IPS-18c (cell line): ENCODE data around the gene MTCH1.
"Not testable (repeated sequence)": the region's sequence is repeated elsewhere in the genome, so short reads cannot be mapped to it uniquely, and the experiment has no call there.

Experiments used
- H3K4me3 ChIP-seq: 2 replicates; pipeline ENCODE4 v1.7.0; 2013; ENCODE audit warnings: low read depth, mild to moderate bottlenecking, low read length, moderate library complexity; ENCODE audit not compliant: insufficient read depth
- H3K9me3 ChIP-seq: one replicate; pipeline ENCODE4 v1.6.1; 2013; ENCODE audit warnings: mild to moderate bottlenecking, low read length, moderate library complexity; ENCODE audit not compliant: control insufficient read depth, insufficient read depth

Gene MTCH1

DNA sequence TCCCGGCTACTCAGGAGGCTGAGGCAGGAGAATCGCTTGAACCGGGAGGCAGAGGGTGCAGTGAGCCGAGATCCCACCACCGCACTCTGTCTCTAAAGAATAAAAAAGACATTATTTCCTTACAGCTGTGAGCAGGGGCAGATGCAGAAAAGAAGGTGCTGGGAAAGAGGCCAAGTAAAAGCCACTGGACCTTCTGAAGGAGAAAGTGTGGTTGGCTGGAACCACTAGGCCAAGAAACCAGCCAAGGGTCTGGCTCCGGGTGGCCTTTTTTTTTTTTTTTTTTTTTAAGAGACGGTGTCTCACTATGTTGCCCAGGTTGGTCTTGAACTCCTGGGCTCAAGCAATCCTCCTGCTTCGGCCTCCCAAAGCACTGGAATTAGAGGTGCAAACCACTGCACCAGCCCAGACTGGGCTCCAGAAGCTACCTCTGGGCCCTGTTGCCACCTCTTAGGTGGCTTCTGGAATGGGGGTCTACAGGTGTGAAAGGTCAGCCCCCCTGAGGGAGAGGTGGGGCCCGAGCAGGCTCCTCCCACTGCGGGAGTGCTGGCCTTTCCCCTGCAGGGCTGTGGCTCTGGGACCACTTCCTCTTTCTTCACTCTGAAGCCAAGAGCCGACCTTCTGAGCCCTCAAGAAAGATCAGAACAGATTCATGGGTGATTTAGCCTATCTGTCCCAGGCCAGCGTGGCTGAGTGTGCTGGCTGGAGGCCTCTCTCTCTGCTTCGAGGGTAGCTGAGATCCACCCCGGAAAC is 19.2 kb upstream of the MTCH1 start, which contains the start of gene FGD2:
Gene FGD2, plus strand, starts transcription at position 595 of the 750 bp plus-strand sequence. CDS start 163 bp downstream, outside the sequence.
- no peaks in the 10 kb centered on the region for H3K9me3 ChIP-seq
- no peak within 1 kb of the TSS for H3K4me3 ChIP-seq

DNA sequence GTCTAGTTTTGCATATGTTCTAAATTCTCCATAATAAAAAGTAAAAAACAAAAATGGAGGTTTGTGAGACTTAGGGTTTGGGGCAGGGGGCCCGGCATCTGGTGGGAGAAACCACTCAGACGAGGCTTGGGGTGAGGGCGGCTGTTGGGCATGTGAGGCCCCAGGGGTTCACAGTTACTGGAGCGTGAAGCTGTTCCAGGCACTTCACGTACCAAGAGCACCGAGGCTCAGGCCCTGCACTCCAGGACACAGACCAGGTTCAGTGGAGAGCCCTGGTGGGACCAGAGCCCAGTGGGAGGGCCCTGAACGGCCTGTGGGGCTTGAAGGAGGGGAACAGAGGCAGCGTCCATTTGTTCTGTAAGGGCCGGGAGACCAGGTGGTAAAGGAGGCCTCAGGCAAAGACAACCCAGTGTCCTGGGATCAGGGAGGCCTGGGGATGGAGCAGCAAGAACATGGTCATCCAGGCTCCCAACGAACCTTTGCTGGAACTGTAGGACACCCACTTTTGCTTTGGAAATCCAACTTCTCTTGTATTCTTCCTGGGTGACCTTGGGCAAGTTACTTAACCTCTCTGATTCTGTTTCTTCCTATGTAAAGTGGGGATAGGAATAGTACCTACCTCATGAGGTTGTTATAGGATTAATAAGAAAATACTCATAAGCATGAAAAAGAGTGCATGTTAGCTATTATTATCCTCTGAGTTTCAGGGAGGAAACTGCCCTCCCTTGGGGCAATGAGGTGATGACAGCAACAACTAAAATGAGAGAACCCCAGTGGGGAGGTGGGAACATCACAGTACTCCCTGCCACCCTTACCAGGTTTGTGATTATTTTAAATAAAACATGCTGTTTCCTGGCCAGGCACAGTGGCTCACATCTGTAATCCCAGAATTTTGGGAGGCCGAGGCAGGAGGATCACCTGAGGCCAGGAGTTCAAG is 18.3 kb upstream of the MTCH1 start:
- H3K4me3 ChIP-seq: no peak overlapping the region
- no peaks in the 10 kb centered on the region for H3K9me3 ChIP-seq

DNA sequence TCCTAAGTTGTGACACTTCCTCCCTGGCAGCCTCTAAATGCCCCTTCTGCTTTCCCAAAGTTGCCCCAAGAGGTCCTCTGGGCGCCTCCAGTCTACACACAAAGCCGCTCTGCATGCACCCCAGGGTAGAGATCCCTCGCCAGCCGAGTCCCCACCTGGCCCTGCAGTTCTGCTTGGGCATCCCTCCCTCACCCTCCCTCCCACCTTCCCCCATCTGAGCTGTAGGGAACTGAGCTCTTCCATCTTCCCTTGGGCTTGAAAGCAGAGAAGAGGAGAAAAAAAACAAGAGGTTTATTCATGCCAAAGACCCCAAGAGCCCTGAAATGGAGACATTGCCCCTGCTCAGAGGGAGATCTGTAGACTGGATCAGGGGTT is 13.7 kb upstream of the MTCH1 start:
- Histone ChIP-seq H3K4me3 (no peak overlapping the region), H3K9me3 (no peaks in the 10 kb centered on the region)

DNA sequence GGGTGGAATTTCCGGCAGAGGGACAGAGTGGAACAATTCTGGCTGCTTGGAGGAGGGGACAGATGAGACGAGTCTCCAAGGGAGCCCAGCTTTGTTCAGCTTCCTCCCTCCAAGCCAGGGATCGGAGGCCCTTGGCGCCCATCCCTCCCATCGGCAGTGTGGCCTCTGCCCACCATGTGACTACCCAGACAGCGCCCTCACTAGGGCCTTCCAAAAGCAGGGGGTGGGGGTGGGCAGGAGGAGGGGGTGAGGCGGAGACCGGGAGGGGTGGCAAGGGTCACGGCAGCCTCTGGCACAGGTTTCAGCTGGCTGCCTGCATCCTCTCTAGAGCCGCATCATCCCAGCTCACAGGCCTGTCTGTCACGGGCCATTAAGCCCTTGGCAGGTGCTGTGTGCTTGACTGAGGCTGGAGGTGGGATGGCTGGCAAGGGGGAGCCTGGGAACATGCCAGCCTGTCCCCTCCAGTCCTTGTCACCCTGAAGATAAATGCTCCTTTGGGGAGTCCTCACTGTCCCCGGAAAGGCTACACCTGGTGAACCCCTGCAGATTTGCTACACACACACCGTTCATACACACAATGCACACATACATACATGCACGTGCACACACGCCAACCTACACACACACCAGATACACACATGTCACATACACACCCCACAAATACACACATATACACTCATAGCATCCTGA is 13.2 kb upstream of the MTCH1 start:
- H3K9me3 ChIP-seq: no peaks in the 10 kb centered on the region
- no peak overlapping the region for H3K4me3 ChIP-seq

DNA sequence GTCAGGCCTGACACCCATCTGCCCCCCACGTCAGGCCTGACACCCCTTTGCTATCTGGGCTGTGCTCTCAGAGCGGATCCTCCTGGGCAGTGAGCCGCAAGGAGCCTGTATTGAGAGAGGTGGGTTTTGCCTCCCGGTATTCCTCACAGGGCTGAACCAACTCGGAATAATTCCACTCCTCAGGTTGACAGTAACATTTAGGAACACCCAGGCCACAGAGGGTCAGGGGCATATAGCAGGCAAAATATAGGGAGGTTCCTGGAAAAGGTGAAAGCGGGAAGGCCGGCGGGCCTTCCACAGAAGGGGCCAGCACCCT is 12.7 kb upstream of the MTCH1 start:
- no peak overlapping the region for H3K4me3 ChIP-seq
- no peaks in the 10 kb centered on the region for H3K9me3 ChIP-seq

DNA sequence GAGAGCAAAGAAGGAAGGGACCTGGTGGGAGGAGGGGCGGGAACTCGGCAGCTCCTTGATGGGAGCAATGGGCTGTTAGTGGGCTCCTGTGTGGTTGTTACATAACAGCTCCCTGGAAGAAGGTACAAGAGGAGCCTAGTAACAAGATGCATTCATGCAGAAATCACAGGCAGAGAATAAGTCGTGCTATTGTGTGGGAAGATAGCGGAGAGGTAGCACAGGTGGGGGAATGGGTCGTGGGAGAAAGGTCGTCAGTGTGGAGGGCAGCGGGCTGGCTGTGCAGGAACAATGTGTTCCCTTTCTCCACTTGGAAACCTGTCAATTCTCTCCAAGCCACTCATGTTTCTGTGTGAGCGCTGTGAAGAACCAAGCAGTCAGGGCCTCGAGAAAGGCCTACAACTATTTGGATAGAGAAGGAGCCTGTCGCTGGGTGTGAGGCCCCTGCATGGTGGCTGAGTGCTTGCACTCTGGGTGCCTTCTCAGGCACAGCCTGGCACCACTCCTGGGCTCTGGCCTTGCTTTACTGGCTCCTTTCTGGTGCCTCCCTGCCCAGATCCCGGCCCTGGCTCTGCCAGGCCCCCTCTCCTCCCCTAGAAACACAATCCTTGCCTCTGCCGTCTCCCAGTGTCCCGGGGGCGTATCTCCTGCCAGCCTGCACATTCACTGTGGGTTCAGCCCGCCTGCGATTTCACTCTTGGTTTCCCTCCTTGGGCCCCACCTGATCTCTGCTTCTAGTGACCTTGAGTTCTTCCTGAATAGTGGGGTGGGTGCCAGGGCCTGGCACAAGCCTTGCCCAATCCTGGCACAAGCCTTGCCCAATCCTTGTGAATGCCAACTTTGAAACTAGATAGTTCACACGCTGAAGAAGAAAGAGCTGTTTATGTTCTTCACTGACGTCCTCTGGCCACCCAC is 12.1 kb upstream of the MTCH1 start:
- Histone ChIP-seq H3K9me3 (no peaks in the 10 kb centered on the region), H3K4me3 (no peak overlapping the region)

DNA sequence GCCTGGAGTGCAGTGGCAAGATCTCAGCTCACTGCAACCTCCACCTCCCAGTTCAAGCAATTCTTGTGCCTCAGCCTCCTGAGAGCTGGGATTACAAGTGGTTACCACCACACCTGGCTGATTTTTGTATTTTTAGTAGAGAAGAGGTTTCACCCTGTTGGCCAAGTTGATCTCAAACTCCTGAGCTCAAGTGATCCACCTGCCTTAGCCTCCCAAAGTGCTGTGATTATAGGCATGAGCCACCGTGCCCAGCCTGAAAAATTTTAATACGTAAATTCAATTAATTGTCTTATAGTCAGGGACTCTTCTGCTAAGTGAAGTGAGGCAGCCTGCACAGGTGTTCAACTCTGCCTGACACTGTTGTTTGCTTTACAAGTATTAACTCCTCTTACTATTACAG is 4.4 kb upstream of the MTCH1 start:
- H3K9me3 ChIP-seq, H3K4me3 ChIP-seq: not testable (repeated sequence)

DNA sequence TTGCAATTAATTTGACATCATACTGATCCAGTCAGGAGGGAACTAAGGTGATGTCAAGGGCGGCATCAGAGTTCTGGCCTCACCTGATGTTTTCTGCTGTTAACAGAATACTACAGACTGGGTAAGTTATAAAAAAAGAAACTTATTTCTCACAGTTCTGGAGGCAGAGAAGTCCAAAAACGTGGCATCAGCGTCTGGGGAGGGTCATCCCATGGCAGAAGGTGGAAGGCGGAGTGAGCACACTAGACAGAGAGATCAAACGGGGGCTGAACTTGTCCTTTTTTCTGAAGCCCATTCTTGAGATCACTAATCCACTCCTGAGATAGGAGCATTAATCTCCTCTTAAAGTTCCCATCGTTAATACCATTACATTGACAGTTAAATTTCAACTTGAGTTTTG is 3.3 kb upstream of the MTCH1 start:
- H3K9me3 ChIP-seq: no peaks in the 10 kb centered on the region

DNA sequence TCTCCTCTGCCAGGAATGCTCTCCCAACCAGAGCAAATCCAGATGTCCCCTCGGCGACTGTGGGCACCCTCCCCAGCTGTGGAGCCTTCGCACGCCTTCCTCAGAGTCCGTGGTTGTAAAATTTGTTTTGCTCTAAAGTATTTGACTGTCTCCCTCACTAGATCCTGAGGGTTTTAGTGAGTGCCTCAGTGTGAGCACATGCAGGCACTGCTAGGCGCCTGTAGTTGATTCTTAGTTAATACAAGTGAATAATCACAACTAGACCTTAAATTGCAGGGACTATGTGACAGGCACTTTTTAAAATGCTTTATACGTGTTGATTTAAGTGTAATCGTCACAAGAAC is 680 bp upstream of the MTCH1 start:
- Histone ChIP-seq H3K9me3 (no peaks in the 10 kb centered on the region), H3K4me3 (peak overlapping the region; percentile 97)

More for the DNA sequence above, 3.3 kb upstream of the MTCH1 start:
- no peak overlapping the region for H3K4me3 ChIP-seq

DNA sequence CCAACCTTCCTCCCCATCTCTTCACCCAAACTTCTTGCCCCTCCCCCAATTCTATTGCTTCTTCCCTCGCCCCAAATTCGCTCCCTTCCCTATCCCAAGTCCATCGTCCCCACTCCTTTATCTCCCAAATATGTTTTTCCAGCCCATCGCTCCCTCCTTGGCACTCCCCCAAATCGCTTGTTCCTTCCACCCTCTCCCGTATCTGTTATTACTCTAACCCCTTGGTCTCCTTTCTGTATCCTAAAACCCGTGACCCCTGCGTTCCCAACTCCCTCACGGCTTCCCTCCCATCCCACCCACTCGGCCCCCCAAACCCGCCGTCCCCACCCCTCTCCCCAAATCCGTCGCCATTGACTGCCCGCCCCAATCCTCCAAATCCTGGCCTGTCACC is 584 bp downstream of the MTCH1 start:
- Histone ChIP-seq H3K4me3 (peak overlapping the region; percentile 97), H3K9me3 (no peaks in the 10 kb centered on the region)

DNA sequence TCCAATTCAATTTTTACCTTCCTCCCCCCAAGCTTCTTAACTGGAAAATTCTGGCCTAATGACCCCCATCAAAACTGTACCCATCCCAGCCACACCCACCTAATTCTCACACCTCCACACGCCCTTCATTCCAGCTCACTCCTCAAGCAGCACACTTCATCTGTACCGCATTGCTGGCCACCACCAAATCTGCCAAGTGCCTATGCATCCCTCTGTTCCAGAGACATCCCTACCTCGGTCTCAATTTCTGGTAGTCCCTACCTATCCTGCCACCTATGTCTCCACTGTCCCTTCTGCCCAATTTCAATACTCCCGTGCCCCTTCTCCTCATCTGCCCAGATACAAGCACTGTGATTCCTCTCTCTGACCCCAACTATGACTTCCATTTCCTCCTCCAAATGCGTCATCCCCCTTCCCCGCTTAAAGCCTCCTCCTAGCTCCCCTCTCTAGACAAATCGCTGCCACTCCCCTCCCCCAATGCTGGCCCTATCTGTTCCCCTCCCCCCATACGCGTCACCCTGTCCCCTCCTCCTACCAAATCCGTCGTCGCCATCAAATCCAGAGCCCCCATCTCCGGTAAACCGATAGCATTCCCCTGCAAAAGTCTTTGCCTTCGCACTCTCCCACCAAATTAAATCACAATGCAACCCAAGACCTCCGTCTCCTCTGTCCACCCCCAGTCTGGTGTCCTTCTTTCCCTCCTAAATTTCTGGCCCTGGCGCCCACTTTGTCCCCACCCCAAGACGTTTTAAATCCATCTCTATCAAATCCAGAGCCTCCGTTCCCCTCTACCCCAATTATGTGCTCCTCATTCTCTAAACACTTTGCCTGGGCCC is 1.2 kb downstream of the MTCH1 start:
- no peaks in the 10 kb centered on the region for H3K9me3 ChIP-seq
- H3K4me3 ChIP-seq: peak overlapping the region; percentile 97

DNA sequence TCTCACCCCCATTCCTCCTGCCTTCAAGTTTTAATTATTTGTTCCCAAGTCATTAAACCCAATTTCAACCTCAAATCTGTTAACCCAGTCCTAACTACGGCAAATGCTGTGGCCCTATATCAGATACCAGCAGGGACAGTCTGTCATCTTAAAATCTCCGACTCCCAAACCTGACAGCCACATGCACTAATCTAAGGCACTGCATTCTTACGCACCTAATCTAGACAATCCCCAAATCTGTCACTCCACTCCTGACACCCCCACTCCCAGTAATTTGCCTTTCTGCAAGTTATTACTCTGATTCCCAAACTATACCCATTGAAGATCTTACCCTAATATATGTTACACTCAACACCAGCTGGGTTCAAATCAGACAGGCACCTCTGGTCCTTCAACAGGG is 2.5 kb downstream of the MTCH1 start:
- Histone ChIP-seq H3K4me3 (no peak overlapping the region), H3K9me3 (no peaks in the 10 kb centered on the region)

DNA sequence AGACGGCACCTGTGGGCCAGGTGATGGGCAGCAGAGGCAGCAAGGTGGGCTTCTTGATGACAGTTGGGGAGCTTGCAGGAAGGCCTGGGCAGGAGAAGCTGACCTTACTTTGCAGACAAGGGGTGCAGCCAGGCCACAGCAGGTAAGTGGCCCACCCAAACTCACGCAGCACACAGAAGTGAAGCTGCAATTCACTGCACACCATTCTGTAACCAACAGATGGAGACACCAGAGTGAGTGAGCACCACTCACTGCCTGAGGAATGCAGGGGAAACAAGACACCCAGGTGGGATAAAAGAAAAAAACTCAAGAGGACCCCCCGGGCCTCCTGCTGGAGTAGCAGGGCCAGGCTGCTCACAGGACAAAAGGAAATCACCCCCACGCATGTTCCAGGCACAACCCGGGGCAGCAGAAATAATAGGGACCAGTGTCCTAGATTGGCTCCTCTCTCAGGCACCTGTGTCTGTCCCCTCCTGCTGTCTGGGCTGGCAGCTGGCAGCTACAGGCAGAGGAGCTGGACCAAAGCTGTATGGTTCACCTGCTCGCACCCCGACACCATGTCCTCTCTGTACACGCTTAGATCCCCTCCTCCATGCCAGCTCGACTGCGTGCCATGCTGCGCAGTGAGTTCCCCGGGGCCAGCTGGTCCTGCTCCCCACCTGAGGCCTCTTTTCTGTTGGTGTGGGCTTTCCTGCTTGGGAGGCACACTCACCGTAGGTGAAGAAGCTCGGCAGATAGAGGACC is 4.9 kb downstream of the MTCH1 start:
- no peaks in the 10 kb centered on the region for H3K9me3 ChIP-seq
- H3K4me3 ChIP-seq: no peak overlapping the region

DNA sequence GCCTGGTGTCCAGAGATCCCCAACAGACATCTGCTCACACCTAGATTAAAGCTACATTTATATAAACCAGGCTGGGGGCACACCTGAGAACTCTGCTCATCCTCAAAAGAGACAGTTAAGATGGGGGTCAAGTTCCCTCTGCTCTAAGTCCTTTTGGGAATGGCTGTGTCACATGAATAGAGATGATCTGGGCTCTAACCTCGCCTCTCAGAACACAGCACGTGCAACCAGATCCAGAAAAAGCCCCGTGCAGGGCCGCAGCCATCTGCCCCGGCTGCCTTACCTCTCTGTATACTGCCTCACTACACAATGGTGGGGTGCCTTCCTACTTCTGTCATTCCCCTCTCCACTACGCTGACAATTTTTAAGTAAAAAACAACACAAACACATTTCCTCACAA is 5.9 kb downstream of the MTCH1 start:
- Histone ChIP-seq H3K4me3 (no peak overlapping the region), H3K9me3 (no peaks in the 10 kb centered on the region)

DNA sequence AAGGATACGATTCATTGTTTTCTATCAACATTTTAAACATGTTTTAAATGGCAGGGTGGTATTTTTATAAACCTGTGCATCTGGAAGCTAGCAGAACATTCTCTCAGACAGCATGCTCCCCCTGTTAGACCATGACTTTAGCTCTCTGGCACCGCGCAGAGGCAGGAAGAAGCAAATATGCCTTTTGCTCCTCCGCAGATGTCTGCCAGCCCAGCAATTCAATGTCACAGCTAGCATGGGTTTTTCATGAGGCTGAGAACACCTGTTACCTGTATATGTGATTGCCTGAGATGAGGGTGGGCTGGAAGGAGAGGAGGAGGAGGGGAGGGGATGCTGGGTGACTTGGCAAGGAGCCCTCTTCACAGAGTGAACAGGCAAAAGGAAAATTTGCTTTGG is 6.7 kb downstream of the MTCH1 start:
- no peak overlapping the region for H3K4me3 ChIP-seq

More for the DNA sequence above, 6.7 kb downstream of the MTCH1 start:
- no peaks in the 10 kb centered on the region for H3K9me3 ChIP-seq
